ENCODE results near the gene CLEC2D.

DNA sequence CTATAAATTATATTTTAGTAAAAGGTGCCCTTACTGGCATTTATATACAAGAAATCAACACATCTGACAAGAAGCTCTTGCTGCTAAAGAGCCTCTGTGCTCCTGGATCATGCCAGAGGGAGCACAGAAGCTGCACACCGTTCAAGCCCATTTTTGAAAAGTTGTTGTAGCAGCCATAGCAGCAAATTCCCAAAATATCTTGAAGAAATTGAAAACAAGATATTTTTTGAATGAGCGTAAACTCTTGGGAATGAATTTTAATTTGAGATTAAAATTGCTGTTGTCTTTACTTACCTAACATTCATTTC is 540 bp upstream of the CLEC2D start:
- TF ChIP-seq POLR2A (IDR thresholded peaks at IDR 0.05) (no peak), POLR2AphosphoS5 (IDR thresholded peaks at IDR 0.05) (no peak)
- TF ChIP-seq, protein P1, sequence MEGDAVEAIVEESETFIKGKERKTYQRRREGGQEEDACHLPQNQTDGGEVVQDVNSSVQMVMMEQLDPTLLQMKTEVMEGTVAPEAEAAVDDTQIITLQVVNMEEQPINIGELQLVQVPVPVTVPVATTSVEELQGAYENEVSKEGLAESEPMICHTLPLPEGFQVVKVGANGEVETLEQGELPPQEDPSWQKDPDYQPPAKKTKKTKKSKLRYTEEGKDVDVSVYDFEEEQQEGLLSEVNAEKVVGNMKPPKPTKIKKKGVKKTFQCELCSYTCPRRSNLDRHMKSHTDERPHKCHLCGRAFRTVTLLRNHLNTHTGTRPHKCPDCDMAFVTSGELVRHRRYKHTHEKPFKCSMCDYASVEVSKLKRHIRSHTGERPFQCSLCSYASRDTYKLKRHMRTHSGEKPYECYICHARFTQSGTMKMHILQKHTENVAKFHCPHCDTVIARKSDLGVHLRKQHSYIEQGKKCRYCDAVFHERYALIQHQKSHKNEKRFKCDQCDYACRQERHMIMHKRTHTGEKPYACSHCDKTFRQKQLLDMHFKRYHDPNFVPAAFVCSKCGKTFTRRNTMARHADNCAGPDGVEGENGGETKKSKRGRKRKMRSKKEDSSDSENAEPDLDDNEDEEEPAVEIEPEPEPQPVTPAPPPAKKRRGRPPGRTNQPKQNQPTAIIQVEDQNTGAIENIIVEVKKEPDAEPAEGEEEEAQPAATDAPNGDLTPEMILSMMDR (IDR thresholded peaks at IDR 0.05), result no peak

Data from breast epithelium (tissue), 3 donors.